ENCODE measurements around the gene ZNF419. TPM values are rescaled to one million over a fixed set of nuclear protein-coding genes. Genes with fewer than 3 reads are reported as not detected.
"Not testable (repeated sequence)": the region's sequence is repeated elsewhere in the genome, so short reads cannot be mapped to it uniquely, and the experiment has no call there.

Gene ZNF419
- 10 to 100 TPM in 1 of 4 donors, 1 to 10 TPM in 3; 7.9 to 20.4 (median 8.9) TPM for total RNA-seq

GRCh38 chr19:57487477-57488298, at the start of gene ZNF419:
Gene ZNF419 (plus strand): TSS chr19:57487750. CDS start chr19:57487951, 201 bp downstream.
- Histone ChIP-seq H3K27ac (peak within 1 kb of the TSS; percentile 82), H3K36me3 (peaks cover 24% of the 10 kb centered on the region), H3K4me3 (peak within 1 kb of the TSS; percentile 71)
- not testable (repeated sequence) for H3K9me3 ChIP-seq, H3K27me3 ChIP-seq, H3K4me1 ChIP-seq
- TF ChIP-seq POLR2AphosphoS5 (IDR thresholded peaks at IDR 0.05) (peak in 2 of 3 donors; percentile 41 to 60), CTCF (IDR thresholded peaks at IDR 0.05) (peak in 1 of 2 donors; percentile 6), POLR2A (IDR thresholded peaks at IDR 0.05) (peak in 1 of 2 donors; percentile 15)
- WGBS: 1% methylated on average over 32 of the region's 69 CpGs
- peak; percentile 94 to 96 for DNase-seq (ENCODE audit: low spot score in 2 of 2)

- Histone ChIP-seq H3K27me3 (no peaks in the 10 kb centered on the region), H3K9me3 (peaks cover 4% of the 10 kb centered on the region), H3K4me3 (no peak overlapping the region), H3K27ac (no peak overlapping the region), H3K36me3 (peaks cover 20% of the 10 kb centered on the region), H3K4me1 (peaks cover 17% of the 10 kb centered on the region)
- TF ChIP-seq EP300 (IDR thresholded peaks at IDR 0.05): no peak
- no peak for TF ChIP-seq CTCF (IDR thresholded peaks at IDR 0.05)
- TF ChIP-seq POLR2AphosphoS5 (IDR thresholded peaks at IDR 0.05): no peak
- no peak for TF ChIP-seq POLR2A (IDR thresholded peaks at IDR 0.05)
- no peak for DNase-seq (ENCODE audit: low spot score in 2 of 2)
- 56% methylated on average over 4 of the region's 4 CpGs for WGBS
Measured at GRCh38 chr19:57437931-57438330, 49.6 kb upstream of the ZNF419 start.

- Histone ChIP-seq H3K4me3 (no peak overlapping the region), H3K27me3 (no peaks in the 10 kb centered on the region), H3K4me1 (peaks cover 17% of the 10 kb centered on the region), H3K9me3 (peaks cover 13% of the 10 kb centered on the region), H3K36me3 (peaks cover 30% of the 10 kb centered on the region), H3K27ac (no peak overlapping the region)
- TF ChIP-seq POLR2AphosphoS5 (IDR thresholded peaks at IDR 0.05) (no peak), CTCF (IDR thresholded peaks at IDR 0.05) (no peak), EP300 (IDR thresholded peaks at IDR 0.05) (no peak), POLR2A (IDR thresholded peaks at IDR 0.05) (no peak)
- DNase-seq (ENCODE audit: low spot score in 2 of 2): no peak
- 93% methylated on average over 9 of the region's 9 CpGs for WGBS
Measured at GRCh38 chr19:57438925-57439324, 48.6 kb upstream of the ZNF419 start.

GRCh38 chr19:57441979-57442752, 45.4 kb upstream of the ZNF419 start:
- no peak overlapping the region for H3K4me3 ChIP-seq
- no peaks in the 10 kb centered on the region for H3K27me3 ChIP-seq
- TF ChIP-seq EP300 (IDR thresholded peaks at IDR 0.05): no peak
- TF ChIP-seq CTCF (IDR thresholded peaks at IDR 0.05): no peak
- TF ChIP-seq POLR2AphosphoS5 (IDR thresholded peaks at IDR 0.05): no peak
- no peak for TF ChIP-seq POLR2A (IDR thresholded peaks at IDR 0.05)
- no peak overlapping the region for H3K27ac ChIP-seq
- peaks cover 26% of the 10 kb centered on the region for H3K9me3 ChIP-seq
- peaks cover 52% of the 10 kb centered on the region for H3K36me3 ChIP-seq
- no peak for DNase-seq (ENCODE audit: low spot score in 2 of 2)
- WGBS: 84% methylated on average over 7 of the region's 7 CpGs
- H3K4me1 ChIP-seq: no peaks in the 10 kb centered on the region

Data from suprapubic skin (tissue), 4 donors.